CD4-positive, alpha-beta T cell treated with Interleukin-21 for 1 hour (primary cell): ENCODE results near the gene SSR1.

Experiments
- DNase-seq: peaks from one replicate; pipeline ENCODE4 v3.0.0-alpha.2; 2020

SSR1 gene

DNA sequence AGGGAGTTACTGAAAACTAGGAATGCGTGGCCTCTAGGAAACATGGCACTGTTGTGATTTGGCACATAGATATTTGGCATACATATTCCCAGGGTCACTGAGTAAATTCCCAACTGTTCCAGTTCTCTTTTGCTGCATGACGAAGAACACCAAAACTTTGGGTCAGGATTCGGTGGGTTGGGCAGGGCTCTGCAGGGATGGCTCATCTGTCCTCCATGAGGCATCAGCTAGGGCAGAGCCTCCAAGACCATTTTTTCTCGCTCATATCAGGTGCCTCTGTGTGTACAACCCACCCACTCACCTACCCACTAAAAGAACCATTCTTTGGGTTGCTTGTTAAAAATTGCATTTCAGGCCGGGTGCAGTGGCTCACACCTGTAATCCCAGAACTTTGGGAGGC, 57.1 kb downstream of the SSR1 start:
- DNase-seq: no peak

DNA sequence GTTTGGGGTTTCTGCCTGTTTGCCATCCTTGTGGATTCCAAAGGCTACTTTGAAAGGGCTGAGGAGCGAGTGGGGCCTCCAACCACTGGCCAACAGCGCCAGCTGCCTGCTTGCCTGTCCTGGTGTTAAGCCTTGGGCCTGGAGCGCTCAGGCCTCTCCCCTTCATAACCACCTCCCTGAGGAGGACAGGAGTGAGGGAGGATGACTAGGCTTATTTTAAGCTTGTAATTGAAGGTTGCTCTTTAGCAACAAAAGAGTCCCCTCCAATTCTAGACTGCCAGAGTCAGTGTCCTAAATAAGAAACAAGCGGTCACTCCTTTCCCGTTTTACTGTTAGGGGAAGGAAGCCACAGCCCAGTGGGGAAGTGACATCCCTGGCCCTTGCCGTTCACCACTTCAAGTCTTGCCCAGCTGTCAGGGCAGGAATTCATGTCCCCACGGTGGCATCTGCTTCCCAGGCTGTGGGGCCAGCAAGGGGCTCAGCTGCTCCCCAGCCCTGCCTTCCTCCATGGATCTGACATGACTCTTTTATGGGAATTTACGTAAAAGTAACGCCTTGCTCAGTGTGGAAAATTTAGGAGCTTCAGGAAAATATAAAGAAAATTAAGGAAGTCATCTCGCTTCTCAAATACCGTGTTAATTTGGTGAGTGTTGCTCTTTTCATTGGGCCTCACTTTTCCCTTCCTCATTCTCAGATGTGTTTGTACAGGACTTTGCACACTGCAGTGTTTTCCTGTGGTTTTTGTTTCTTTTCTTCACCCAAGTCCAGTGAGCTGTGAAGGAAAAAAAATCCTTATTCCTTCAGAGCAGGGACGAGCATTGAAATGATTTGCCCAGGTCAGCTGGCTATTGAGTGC, 57.8 kb downstream of the SSR1 start:
- DNase-seq: no peak

DNA sequence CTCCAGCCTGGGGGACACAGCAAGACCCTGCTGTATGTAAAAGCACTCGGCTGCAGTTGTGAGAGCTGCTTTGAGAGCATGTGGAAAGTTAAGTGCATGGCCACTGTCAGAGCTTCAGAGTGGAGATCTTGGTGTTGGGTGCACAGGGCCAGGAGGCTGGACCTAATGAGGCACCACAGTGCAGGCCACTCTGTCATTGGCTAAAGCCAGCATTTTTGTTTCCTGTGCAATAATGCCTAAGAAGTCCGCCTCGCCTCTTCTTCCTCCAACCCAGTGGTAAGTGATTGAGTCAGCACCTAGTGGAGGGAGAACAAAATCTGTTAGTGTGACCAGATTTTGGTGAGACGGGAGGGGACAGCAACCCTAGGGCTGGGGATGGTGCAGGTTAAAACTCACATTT, 60.6 kb downstream of the SSR1 start:
- no peak for DNase-seq

DNA sequence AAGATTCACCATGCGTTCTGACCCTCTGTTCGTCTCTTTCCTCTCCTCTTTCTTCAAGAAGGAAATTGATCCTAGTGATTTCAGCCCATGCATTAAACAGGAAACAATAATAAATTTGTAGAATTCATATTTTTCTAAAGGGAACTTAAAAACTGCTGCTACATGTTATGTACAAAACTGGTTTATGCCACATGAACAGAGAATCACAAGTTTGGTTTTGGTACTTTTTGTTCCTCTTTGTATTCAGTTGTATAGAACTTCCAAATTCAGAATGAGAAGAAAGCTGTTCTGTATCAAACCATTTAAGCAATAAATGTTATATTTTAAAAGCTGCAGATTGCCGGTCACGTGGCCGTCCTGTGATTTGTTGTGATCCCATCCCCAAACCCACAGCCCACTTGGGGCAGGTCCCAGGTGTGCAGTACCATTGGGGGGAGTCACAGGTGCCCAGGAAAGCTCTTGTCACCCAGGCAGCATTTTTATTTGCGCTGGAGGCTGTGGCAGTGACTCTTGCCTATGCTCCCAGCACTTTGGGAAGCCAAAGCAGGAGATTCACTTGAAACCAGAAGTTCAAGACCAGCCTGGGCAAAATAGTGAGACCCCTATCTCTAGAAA, 61.2 kb downstream of the SSR1 start:
- no peak for DNase-seq

DNA sequence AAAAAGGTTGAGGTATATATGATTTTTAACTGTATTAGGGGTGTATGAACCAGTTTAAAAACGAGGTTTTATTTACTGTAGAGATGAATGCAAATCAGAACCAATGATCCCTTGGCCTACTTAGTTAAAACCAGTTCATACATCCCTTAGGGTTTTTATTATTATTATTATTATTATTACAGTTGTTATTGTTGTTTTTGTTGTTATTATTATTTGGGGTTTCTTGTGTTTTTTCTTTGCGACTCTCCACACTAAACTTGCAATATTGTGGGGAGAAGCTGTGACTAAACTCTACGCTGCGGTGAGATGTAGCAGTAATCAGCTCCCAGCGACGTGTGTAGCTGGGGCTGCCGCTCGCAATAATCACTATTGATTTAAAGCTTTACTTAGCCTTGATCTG, 62.2 kb downstream of the SSR1 start:
- no peak for DNase-seq

DNA sequence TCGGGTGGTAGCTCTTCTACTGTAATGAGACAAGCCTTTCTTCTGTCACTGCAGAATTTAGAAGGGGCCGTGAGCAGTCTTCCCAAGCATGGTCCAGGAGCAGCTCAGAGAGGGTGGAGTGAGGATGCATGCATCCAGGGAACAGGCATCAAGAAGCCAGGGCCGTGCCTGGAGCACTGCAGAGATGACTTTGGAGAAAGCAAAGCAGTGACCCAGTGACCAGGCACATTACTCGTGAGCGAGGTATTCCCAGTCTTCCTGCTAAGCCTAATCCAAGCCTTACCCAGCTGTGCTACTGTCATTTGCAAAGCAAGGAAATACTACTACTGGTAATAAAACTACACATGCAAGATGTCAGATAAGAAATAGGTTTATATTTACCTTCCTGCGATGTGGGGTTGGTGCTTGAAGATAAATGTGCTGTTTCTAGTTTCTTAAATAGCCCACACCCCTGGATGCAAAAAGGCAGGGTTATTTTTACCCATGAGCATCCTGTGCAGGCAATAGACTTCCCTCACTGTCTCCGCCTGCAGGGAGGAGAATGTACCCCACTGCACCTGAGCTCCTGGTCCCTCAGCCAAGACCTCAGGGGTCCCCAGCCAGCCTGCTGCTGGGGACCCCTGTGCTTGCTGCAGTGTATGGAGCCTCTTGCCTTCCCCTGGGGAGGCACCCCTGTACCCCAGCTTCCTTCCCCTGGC, 62.9 kb downstream of the SSR1 start:
- no peak for DNase-seq

DNA sequence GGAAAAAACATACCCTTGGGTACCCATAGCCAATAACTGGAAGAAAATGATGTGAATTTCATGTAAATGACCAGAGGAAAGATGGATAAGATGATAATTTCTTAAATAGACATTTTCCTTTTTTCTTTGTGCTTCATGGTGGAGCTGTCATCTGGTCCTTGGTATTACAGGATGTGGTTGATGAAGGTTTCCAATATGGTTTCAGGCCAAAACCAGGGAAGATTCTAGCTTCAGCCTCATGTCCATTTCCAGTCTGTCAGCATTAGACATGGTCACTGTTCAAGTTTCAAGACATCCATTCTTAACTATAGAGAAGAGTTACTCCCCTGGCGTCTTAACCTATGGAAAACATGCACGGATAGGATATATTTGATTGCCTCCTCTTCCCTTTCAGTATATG, 63.6 kb downstream of the SSR1 start:
- DNase-seq: no peak

DNA sequence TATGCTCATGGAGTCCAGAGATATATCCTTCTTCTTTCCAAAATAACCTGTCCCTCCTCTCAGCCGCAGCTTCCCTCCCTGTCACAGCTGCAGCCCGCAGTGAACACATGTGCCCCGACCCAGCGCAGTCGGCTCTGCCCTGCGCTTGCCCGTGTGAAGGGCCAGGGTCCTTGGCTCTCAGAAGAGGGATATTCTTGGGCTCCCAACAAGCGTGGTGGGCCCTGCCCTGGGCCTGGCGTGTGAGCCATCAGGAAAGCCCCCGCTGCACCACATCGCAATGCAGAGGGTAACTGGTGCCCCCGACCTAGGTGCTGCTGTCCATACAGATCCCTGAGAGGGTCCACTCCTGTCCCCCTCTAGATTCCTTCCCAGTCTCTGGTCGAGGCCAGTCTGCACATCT, 65.2 kb downstream of the SSR1 start:
- no peak for DNase-seq

DNA sequence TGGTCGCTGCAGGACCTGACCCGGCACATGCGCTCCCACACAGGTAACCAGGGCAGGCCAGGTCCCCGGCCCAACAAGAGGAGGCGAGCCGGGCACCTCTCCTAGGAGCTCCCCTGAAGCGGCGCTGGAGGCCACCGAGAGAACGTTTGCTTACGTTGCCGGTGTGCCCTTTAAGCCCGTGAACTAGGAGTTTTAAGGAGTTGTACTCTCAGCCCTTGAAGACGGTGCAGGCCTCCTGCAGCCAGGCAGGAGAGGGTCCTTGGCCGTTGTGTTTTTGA, 65.9 kb downstream of the SSR1 start:
- no peak for DNase-seq

DNA sequence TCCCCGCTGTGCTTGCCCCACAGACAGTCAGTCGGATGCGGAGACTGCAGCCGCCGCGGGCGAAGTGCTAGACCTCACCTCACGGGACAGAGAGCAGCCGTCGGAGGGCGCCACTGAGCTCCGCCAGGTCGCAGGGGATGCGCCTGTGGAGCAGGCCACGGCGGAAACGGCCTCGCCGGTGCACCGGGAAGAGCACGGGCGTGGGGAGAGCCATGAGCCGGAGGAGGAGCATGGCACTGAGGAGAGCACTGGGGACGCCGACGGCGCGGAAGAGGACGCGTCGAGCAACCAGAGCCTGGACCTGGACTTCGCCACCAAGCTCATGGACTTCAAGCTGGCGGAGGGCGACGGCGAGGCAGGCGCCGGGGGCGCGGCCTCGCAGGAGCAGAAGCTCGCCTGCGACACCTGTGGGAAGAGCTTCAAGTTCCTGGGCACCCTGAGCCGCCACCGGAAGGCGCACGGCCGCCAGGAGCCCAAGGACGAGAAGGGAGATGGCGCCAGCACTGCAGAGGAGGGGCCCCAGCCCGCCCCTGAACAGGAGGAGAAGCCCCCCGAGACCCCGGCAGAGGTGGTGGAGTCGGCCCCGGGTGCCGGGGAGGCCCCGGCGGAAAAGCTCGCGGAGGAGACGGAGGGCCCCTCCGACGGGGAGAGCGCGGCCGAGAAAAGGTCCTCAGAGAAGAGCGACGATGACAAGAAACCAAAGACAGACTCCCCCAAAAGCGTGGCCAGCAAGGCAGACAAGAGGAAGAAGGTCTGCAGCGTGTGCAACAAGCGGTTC, 66.4 kb downstream of the SSR1 start:
- DNase-seq: no peak

DNA sequence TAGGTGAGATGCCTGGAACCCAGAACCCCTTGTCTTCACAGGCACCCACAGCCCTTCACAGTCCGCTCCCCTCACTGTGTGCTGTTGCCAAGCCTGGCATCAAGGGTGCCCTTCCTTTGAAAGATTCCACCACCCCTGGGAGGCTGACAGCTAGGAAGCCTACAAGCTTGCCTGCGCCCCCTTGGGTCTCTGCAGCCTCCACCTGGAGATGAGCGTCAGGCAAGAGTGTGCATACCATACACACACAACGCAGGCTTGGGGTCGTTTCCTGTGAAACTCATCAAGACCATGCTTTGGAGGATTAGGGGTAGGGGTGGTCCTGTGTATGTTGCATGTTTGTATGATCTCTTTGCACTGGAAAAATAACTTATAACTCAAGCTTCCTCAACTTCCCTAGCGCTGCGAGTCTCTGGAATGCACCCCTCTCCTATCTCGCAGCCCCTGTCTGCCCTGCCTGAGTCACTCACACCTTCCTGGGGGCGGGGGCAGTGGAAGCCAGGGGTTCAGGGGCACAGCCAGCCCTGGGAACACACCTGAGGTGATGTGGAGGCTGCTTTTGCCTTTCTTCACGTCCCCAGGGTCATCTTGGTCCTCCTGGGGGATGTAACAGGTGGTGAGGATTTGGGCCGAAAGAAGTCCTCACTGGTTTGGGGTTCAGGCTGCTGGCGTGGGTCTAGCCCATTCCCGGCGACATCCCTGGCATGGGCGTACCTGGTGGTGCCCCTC, 67.2 kb downstream of the SSR1 start:
- no peak for DNase-seq

DNA sequence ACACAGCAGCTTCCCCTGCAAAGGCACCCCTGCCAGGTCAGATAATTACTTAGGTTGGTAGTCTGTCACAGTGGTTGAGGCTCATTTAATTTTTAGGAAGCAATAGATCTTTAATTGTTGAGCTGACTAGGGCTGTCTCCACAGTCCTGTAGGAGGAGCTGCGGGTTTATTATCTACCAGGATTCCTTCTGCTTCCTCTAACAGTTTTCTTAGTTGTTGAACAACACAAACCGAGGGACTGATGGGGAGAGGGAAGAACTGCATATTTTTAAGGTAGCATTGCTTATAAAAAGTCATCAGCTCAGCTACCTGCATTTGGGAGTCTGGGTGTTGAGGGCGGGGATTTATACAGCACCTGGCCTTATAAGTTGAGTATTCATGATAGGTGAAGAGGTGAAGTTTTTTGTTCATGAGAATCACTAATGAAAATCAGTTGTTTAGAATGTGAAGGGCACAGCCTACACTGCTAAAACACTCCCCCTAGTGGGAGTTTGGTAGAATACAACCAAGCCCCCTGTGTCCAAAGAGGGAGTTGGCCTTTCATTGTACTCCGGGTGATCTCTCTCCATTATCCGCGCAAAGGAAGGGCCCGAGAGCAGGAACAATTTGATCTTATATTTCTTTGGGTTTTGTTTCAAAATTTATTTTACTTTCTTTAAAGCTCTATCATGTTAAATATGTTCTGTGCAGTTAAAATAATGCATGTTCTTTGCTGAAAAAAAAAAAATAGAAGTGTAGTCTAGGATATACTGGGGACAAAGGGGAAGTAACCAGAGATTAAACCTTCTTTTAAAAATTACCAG, 69.6 kb downstream of the SSR1 start:
- DNase-seq: peak; percentile 71

DNA sequence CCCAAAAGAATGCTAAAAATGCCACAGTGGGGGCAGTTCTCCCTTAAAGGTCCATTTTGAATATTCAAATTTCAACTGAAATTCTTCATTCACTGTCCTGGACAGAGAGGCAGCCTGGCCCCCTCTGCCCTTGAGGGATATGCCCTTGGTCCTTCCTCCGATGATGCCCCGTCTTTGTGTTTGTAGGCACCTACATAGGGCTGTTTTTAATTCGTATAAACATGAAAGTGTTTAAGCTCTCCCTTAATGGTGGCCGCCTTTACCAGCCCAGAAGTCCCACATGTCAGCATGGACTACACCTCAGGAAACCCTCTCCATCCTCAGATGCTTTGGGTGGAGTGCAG, 70.2 kb downstream of the SSR1 start:
- no peak for DNase-seq

DNA sequence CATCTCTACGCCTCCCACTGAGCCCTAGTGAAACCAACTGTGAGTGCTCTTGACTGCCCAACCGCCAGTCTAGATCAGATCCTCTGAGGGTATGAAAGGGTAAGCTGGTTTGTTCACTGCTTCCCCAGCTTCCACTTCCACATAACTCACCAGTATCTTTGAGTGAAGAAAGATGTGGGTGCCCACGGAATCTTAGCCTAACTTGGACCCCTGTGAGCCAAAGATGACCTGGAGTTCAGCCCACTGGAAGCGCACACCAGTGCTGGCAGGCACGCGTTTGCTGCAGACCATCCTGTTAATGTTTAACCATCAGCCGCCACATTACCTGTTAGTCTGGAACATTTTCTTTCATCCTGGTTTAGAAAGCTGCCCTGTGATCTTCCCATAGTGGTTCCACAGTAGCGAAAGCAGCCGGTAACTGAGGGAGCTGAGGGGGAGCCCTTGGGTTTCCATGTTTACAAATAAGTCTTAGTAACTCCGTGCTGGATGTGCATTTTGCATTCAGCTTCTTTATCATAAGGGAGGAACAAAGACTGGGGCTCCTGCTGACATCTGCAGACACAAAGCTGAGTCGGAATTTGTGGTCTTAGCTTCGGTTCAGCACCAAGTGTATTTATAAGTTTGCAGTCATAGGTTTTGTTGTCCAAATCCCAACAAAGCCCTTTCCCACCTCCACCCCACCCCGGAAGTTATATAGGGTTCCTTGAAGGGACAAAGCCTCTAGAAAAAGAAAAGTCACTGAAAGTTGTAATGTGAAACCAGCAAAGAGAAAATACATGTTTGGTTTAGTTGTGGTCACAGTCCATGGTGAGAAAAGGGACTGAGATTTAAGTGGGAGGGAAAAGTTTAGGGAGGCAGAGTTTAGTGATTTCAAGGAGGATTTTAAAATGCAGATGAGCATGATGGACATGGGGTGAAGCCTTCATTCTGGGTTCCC, 71.0 kb downstream of the SSR1 start:
- no peak for DNase-seq

DNA sequence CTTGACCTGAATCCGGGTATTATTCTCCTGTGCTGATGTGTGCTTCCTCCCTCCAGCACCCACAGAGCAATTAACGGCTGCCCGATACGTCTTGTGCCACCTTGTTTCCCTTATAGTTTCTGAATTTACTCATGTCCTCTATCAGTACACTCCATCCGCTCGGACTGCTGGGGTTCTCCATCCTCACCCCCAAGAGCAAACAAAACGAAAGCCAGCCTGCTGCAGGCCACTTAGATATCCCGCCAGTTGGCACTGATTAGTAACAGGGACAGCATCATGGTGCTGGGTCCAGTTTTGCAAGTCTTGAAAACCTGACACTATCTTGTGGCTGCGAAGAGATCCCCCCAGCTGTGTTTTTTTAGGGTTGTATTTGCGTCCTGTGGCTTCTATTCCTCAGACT, 71.8 kb downstream of the SSR1 start:
- DNase-seq: no peak

DNA sequence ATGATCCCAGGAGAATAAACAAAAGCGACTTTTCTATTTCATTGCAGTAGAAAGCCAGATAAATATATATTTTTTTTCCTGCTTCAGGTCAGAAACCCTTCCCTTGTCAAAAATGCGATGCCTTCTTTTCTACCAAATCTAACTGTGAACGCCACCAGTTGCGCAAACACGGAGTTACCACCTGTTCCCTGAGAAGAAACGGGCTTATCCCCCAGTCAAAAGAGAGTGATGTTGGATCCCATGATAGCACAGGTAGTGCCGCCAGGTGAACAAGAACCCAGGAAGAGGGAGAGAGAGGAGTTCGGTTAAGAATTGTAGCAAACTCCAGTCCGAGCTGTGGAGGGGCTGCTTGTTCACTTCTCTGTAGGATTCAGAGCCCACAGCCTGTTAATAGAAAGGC, 72.6 kb downstream of the SSR1 start:
- DNase-seq: no peak

DNA sequence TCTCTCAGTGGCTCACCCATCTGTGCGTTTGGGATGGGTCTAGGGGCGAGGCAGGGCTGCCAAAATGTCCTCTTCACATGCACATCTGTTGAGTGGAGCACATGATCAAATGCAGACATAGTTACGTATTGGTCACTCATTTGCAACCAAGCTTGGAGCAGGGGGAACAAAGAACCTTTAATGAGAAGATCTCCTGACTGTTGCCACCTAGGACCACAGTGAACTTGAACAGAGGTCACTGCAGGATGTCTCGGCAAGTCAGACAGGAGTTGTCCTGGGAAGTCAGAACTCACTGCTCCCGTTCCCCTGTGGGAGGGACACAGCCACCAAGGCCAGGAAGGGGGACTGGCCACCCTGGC, 73.4 kb downstream of the SSR1 start:
- no peak for DNase-seq

DNA sequence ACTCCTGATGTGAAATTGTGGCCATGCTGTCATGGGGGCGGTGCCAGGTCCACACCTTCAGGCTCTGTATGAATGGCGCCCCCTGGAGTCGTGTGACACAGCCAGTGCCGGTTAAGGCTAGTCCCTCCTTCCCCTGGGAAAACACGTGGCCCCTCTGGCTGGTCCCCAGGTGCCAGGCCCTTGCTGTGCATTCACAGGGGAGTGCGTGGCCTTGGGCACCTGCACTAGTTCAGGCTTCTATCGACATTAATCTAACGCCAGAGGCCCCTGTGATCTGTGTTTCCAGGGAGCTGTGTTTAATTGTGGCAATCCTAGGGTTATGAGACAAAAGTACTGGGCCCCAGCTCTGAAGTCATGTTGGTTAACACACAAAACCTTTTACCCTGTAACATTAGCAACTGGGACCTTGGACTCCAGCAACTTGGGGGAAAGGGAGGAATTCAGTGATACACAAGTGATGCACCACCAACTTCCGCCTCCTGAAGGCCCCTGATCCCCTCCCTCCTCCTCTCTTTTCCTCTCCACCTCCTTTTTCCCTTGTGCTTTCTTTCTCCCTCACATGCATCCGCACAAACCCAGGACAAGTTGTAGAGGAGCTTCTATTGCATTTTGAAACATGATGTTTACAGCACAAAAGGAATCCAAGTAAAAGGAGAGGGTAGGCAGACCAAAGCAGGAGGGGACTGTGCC, 74.0 kb downstream of the SSR1 start:
- peak; percentile 63 for DNase-seq

DNA sequence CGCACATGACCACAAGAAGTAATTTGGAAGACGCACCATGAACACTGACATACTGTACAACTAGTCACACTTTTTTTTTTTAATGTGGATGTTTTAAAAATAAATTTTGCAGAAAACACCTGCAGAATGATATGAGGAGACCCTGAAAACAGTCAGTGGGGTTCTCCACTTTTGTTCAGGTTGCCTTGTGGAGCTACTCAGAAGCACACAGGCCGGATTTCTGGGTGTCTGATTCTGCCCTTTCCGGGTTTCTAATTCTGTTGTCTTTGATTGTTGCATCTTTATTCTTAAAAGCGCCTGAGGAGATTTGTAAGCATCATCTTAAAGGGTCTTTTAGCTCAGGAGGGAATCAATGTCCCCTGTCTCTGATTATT, 74.5 kb downstream of the SSR1 start:
- no peak for DNase-seq

DNA sequence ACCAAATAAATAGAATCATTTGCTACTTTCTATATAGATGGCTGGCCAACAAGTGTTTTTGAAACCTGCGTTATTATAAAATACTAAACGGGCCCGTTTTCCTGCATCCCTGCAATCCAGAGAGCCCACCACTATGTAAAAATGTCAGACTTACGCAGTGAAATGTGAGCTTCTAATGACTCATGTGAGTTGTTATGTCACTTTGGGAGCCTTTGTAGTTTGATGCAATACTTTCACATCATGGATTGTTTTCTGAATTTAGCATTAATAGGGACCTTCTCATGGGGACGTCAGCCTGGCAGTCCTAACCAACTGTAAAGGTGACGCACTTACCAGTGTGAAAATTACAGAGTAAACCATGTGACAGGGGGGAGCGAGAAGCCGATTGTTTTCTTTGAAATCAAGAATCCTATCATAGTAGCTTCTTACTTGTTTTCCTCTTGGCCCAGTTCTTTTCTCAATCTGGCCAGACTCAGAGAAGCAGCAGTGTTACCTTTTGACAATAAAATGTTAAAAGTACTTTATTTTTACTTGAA, 75.3 kb downstream of the SSR1 start:
- DNase-seq: no peak
